HG03432 (cell line): ENCODE results near the gene BUB3.
"Not testable (repeated sequence)": the region's sequence is repeated elsewhere in the genome, so short reads cannot be mapped to it uniquely, and the experiment has no call there.

Source experiments
- ATAC-seq: cut with Tn5 transposase; IDR thresholded peaks from one replicate; pipeline ENCODE4 v1.9.1; 2021; ENCODE audit warnings: mild to moderate bottlenecking, moderate library complexity; ENCODE audit not compliant: unreplicated experiment

The BUB3 gene

GRCh38 chr10:123153486-123154091, 613 bp upstream of the BUB3 start:
- no peak for ATAC-seq

GRCh38 chr10:123154711-123155505, 706 bp downstream of the BUB3 start:
- ATAC-seq: peak; percentile 66

GRCh38 chr10:123156078-123156477, 1.9 kb downstream of the BUB3 start:
- no peak for ATAC-seq

- no peak for ATAC-seq
Measured at GRCh38 chr10:123157210-123157609, 3.0 kb downstream of the BUB3 start.

- ATAC-seq: no peak
Measured at GRCh38 chr10:123158682-123159081, 4.5 kb downstream of the BUB3 start.

GRCh38 chr10:123160311-123160980, 6.2 kb downstream of the BUB3 start:
- ATAC-seq: no peak

GRCh38 chr10:123164319-123164718, 10.1 kb downstream of the BUB3 start:
- no peak for ATAC-seq

GRCh38 chr10:123165445-123166072, 11.4 kb downstream of the BUB3 start:
- no peak for ATAC-seq

- ATAC-seq: no peak
Measured at GRCh38 chr10:123166618-123167017, 12.4 kb downstream of the BUB3 start.

GRCh38 chr10:123170961-123171360, 16.8 kb downstream of the BUB3 start:
- no peak for ATAC-seq

GRCh38 chr10:123171616-123172015, 17.4 kb downstream of the BUB3 start:
- ATAC-seq: not testable (repeated sequence)

GRCh38 chr10:123175389-123176387, 21.5 kb downstream of the BUB3 start:
- no peak for ATAC-seq

- ATAC-seq: not testable (repeated sequence)
Measured at GRCh38 chr10:123178390-123178789, 24.2 kb downstream of the BUB3 start.

GRCh38 chr10:123180101-123181090, 26.2 kb downstream of the BUB3 start:
- no peak for ATAC-seq

- no peak for ATAC-seq
Measured at GRCh38 chr10:123183724-123184123, 29.5 kb downstream of the BUB3 start.

- no peak for ATAC-seq
Measured at GRCh38 chr10:123187781-123188180, 33.6 kb downstream of the BUB3 start.

GRCh38 chr10:123191886-123192285, 37.7 kb downstream of the BUB3 start:
- no peak for ATAC-seq

- no peak for ATAC-seq
Measured at GRCh38 chr10:123194056-123194455, 39.9 kb downstream of the BUB3 start.

- ATAC-seq: no peak
Measured at GRCh38 chr10:123200531-123200930, 46.3 kb downstream of the BUB3 start.
